T-helper 2 cell treated with Interferon-gamma antibody and Interleukin-4, amounts not matched to agents 5 μg/mL and 100 μg/mL, for 36 hours (primary cell): ENCODE results near the gene FADS2.

Experiments used
- DNase-seq: peaks from one replicate; pipeline ENCODE4 v3.0.0; 2021; ENCODE audit warnings: low spot score
- H3K27ac Mint-ChIP-seq: one replicate; pipeline ENCODE4 v1.8.0; 2021; ENCODE audit warnings: mild to moderate bottlenecking, mixed read lengths
- H3K27me3 Mint-ChIP-seq: one replicate; pipeline ENCODE4 v1.8.0; 2021; ENCODE audit warnings: low read depth, mixed read lengths
- H3K36me3 Mint-ChIP-seq: one replicate; pipeline ENCODE4 v1.8.0; 2021; ENCODE audit warnings: low read depth, mixed read lengths
- H3K4me1 Mint-ChIP-seq: one replicate; pipeline ENCODE4 v1.8.0; 2021; ENCODE audit warnings: low read depth, mixed read lengths
- H3K4me3 Mint-ChIP-seq: one replicate; pipeline ENCODE4 v1.8.0; 2022; ENCODE audit warnings: mild to moderate bottlenecking, moderate library complexity, mixed read lengths
- H3K9me3 Mint-ChIP-seq: one replicate; pipeline ENCODE4 v1.8.0; 2021; ENCODE audit warnings: mixed read lengths

The FADS2 gene

GRCh38 chr11:61826930-61827570, 1.1 kb upstream of the FADS2 start:
- Mint-ChIP-seq H3K4me3 (peak overlapping the region; percentile 91), H3K36me3 (peaks cover 24% of the 10 kb centered on the region), H3K9me3 (no peaks in the 10 kb centered on the region), H3K27ac (peak overlapping the region; percentile 96), H3K27me3 (no peaks in the 10 kb centered on the region), H3K4me1 (peaks cover 38% of the 10 kb centered on the region)
- no peak for DNase-seq

DNA sequence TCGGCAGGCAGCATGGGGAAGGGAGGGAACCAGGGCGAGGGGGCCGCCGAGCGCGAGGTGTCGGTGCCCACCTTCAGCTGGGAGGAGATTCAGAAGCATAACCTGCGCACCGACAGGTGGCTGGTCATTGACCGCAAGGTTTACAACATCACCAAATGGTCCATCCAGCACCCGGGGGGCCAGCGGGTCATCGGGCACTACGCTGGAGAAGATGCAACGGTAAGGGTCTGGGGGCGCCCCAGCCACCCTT, 204 bp downstream of the FADS2 start:
- peak overlapping the region; percentile 91 for H3K4me3 Mint-ChIP-seq
- no peak for DNase-seq
- peaks cover 51% of the 10 kb centered on the region for H3K4me1 Mint-ChIP-seq
- no peaks in the 10 kb centered on the region for H3K9me3 Mint-ChIP-seq
- H3K27me3 Mint-ChIP-seq, result no peaks in the 10 kb centered on the region
- peaks cover 28% of the 10 kb centered on the region for H3K36me3 Mint-ChIP-seq
- H3K27ac Mint-ChIP-seq, result peak overlapping the region; percentile 96

- Mint-ChIP-seq H3K27ac (peak overlapping the region; percentile 96), H3K27me3 (no peaks in the 10 kb centered on the region), H3K9me3 (no peaks in the 10 kb centered on the region), H3K36me3 (peaks cover 33% of the 10 kb centered on the region), H3K4me3 (peak overlapping the region; percentile 91), H3K4me1 (peaks cover 56% of the 10 kb centered on the region)
- DNase-seq, result peak; percentile 61
Observed at GRCh38 chr11:61828629-61829407, 718 bp downstream of the FADS2 start.

DNA sequence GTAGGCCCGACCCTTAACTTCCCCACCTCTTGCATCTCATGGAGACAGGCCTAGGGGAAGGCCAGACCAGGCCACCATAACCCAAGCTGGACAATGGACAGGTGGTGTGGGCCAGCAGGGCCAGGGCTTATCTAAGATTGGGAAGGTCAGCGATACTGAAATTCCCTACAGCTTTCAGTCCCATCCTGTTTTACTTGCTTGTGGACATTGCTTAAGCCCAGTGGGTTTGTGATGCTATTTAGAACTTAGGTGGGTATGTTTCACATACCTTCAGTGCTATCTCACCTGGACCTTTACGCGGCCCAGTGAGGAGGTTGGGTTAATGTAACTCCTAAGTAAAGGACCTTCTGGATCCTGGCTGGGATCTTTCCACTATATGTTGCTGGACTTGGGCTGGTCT, 1.7 kb downstream of the FADS2 start:
- Mint-ChIP-seq H3K9me3 (no peaks in the 10 kb centered on the region), H3K27ac (peak overlapping the region; percentile 96), H3K27me3 (no peaks in the 10 kb centered on the region), H3K36me3 (peaks cover 36% of the 10 kb centered on the region), H3K4me3 (peak overlapping the region; percentile 91), H3K4me1 (peaks cover 62% of the 10 kb centered on the region)
- DNase-seq, result no peak

DNA sequence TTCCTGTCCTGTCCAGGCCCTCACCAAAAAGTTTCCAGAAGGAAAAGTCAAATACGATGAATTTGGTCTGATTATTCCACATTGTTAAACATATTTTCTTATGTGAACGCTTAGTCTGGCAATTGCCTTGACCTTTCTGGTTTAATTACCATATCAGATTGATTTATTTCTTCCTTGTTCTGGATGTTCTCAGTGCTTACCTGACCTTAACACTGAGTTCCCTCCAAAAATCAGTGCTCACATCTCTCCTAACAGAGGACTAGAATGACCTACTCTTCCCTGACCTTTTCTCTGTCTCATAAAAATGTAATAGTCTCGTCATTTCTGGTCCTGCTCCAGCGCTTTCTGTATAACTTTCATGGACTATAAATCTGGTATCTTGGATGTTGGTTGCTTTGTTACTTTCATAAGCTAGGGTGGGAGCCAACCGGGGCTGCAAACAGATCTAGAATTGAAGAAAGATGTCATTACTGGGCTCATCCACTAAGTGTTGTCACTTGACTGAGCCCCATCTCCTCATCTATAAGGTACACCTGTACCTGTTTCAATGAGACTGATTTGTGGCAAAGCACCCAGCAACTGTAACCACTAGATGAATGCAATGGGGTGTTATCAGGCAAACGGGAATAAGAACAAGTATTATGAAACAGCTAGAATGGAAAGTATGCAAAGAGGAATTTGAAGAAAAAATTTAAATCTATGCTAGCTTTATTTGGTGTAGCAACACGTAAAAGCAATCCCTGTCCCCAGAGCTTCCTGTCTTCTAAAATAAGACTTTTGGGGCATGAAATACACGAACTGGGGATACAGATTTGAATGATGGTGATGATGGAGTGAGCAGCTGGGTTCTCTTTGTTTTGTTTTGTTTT, 2.4 kb downstream of the FADS2 start:
- peaks cover 36% of the 10 kb centered on the region for H3K36me3 Mint-ChIP-seq
- H3K9me3 Mint-ChIP-seq, result no peaks in the 10 kb centered on the region
- H3K4me1 Mint-ChIP-seq, result peaks cover 66% of the 10 kb centered on the region
- no peak for DNase-seq
- no peaks in the 10 kb centered on the region for H3K27me3 Mint-ChIP-seq
- peak overlapping the region; percentile 97 for H3K27ac Mint-ChIP-seq
- peak overlapping the region; percentile 91 for H3K4me3 Mint-ChIP-seq

DNA sequence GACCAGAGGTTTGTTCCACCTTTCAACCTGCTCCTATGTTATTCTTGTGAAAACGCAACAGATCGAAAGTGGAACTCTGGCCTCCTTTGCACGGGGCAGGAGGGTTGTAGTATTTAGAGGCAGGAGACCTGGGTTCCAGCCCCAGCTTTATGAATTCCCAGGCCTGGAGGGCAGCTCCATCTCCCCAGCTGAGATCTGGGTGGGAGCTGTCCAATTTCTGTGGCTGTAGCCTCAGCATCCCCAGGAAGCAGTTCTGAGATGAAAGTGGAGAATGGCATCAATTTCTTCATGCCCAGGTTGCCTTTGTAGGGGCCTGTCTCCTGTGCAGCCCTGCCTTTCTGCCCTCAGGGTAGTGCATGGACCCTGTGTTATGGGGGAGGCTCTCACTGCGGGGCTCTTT, 4.1 kb downstream of the FADS2 start:
- Mint-ChIP-seq H3K9me3 (no peaks in the 10 kb centered on the region), H3K36me3 (peaks cover 38% of the 10 kb centered on the region), H3K27me3 (no peaks in the 10 kb centered on the region), H3K4me3 (peak overlapping the region; percentile 91), H3K4me1 (peaks cover 61% of the 10 kb centered on the region), H3K27ac (peak overlapping the region; percentile 97)
- no peak for DNase-seq

DNA sequence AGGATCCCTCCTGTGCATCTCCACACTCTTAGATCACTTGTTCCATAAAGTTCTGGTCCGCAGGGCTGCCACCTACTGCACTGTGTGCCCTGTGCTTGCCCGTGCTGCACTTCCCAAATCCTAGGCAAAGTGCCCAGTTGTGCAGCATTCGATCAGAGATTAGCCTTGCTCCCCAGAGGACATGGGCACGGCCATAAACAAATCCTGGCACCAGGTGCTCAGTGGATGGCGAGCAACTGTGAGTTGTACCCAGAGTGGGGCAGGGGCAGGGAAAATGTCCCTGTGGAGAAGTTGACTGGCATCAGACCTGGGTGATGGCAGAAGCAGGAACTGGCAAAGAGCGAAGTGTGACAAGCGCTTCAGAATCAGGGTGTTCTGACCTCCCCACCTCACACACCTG, 4.7 kb downstream of the FADS2 start:
- no peak for DNase-seq
- H3K27me3 Mint-ChIP-seq, result no peaks in the 10 kb centered on the region
- H3K4me3 Mint-ChIP-seq, result peak overlapping the region; percentile 91
- peaks cover 39% of the 10 kb centered on the region for H3K36me3 Mint-ChIP-seq
- no peaks in the 10 kb centered on the region for H3K9me3 Mint-ChIP-seq
- H3K4me1 Mint-ChIP-seq, result peaks cover 60% of the 10 kb centered on the region
- peak overlapping the region; percentile 97 for H3K27ac Mint-ChIP-seq

GRCh38 chr11:61833471-61833870, 5.4 kb downstream of the FADS2 start:
- Mint-ChIP-seq H3K9me3 (no peaks in the 10 kb centered on the region), H3K27me3 (no peaks in the 10 kb centered on the region), H3K27ac (peak overlapping the region; percentile 97), H3K4me3 (peak overlapping the region; percentile 91), H3K4me1 (peaks cover 60% of the 10 kb centered on the region), H3K36me3 (peaks cover 47% of the 10 kb centered on the region)
- peak; percentile 42 for DNase-seq

DNA sequence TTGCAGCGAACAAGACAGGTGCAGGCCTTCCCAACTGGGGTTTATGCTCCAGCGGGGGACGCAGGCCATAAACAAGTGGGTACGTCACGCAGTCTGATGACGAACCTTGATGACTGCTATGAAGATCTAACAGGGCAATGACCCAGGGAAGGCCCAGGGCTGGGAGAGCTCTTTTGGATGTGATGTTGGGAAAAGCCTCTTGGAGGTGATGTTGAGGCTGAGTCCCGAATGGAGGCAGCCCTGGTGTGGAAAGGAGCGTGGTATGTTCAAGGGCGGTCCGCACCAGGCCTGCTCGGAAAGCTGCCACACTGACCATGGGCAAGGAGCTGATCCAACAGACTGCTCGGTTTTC, 5.8 kb downstream of the FADS2 start:
- Mint-ChIP-seq H3K27me3 (no peaks in the 10 kb centered on the region), H3K27ac (peak overlapping the region; percentile 97), H3K4me3 (peak overlapping the region; percentile 91), H3K4me1 (peaks cover 62% of the 10 kb centered on the region), H3K36me3 (peaks cover 51% of the 10 kb centered on the region), H3K9me3 (no peaks in the 10 kb centered on the region)
- no peak for DNase-seq

DNA sequence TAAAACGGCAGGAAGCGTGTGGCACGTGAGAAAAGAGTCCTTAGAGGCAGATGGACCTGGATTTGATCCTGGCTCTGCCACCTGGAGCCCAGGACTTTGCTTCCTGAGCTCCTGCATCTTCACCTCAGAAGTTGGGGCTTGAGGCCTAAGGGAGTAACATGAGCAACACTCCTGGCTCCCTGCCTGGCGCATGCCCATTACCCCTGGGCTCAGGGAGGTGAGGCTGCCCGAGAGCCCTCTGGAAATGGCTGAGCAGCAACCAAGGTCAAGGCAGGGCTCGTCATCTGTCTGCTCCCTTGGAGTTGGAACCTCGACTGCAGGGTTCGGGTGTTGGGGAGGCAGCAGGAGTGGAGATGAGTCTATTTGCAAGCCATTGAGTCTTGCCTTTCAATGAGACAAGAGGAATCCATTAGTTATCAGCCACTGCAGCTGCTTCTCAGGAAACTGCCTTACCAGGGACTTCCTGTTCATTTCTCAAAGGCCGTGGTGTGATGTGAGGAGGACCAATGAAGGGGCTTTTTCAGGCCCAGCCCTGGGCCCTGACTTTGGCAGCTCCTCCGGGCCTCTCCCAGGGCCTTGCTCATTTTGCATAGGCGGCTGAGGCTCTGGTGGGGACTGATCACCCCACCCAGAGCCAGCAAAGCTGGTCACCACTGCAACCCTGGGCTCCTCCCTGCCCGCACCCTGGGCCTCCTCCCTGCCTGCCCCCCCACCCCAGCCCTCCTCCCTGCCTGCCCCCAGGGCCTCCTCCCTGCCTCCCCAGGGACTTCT, 6.4 kb downstream of the FADS2 start:
- no peaks in the 10 kb centered on the region for H3K27me3 Mint-ChIP-seq

DNA sequence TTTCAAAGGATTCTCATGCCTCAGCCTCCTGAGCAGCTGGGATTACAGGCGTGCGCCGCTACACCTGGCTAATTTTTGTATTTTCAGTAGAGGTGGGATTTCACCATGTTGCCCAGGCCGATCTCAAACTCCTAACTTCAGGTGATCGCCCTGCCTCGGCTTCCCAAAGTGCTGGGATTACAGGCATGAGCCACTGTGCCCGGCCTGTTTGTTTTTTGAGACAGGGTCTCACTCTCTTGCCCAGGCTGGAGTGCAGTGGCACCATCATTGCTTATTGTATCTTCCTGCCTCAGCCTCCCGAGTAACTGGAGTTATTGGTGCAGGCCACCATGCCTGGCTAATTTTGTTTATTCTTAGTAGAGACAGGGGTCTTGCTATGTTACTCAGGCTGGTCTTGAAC, 8.1 kb downstream of the FADS2 start:
- DNase-seq, result no peak
- H3K9me3 Mint-ChIP-seq, result no peaks in the 10 kb centered on the region
- H3K27me3 Mint-ChIP-seq, result no peaks in the 10 kb centered on the region
- peak overlapping the region; percentile 74 for H3K4me3 Mint-ChIP-seq
- H3K4me1 Mint-ChIP-seq, result peaks cover 46% of the 10 kb centered on the region
- H3K27ac Mint-ChIP-seq, result peak overlapping the region; percentile 91
- peaks cover 56% of the 10 kb centered on the region for H3K36me3 Mint-ChIP-seq

More for the DNA sequence above, 6.4 kb downstream of the FADS2 start:
- Mint-ChIP-seq H3K27ac (peak overlapping the region; percentile 97), H3K4me3 (peak overlapping the region; percentile 91), H3K9me3 (no peaks in the 10 kb centered on the region), H3K4me1 (peaks cover 59% of the 10 kb centered on the region), H3K36me3 (peaks cover 53% of the 10 kb centered on the region)
- peak; percentile 82 for DNase-seq

GRCh38 chr11:61837411-61838005, 9.4 kb downstream of the FADS2 start:
- Mint-ChIP-seq H3K27ac (peak overlapping the region; percentile 45), H3K27me3 (no peaks in the 10 kb centered on the region), H3K36me3 (peaks cover 59% of the 10 kb centered on the region), H3K9me3 (no peaks in the 10 kb centered on the region), H3K4me3 (no peak overlapping the region), H3K4me1 (peaks cover 33% of the 10 kb centered on the region)
- no peak for DNase-seq

GRCh38 chr11:61838501-61838900, 10.4 kb downstream of the FADS2 start:
- DNase-seq, result no peak
- Mint-ChIP-seq H3K4me3 (no peak overlapping the region), H3K36me3 (peaks cover 60% of the 10 kb centered on the region), H3K4me1 (peaks cover 23% of the 10 kb centered on the region), H3K27me3 (no peaks in the 10 kb centered on the region), H3K27ac (peak overlapping the region; percentile 85), H3K9me3 (no peaks in the 10 kb centered on the region)
